WTC11 (cell line): ENCODE measurements around the gene SULT2A1. TPM values are rescaled to one million over a fixed set of nuclear protein-coding genes. Genes with fewer than 3 reads are reported as not detected.
"Not testable (repeated sequence)": the region's sequence is repeated elsewhere in the genome, so short reads cannot be mapped to it uniquely, and the experiment has no call there.

Experiments
- ATAC-seq: fragments of 200-7000 bp; cut with Tn5 transposase; 2 replicates; pipeline ENCODE4 v1.10.0; 2021; ENCODE audit warnings: mild to moderate bottlenecking, moderate library complexity
- CTCF ChIA-PET: fragments of 300-600 bp; sonication (Branson Sonifier 250); formaldehyde crosslinking; loops from one replicate; lab custom pipeline; 2021; ENCODE audit warnings: antibody characterized with exemption; lab: Charles Lee
- POLR2A ChIA-PET: fragments of 350-600 bp; sonication (Branson Sonifier 250); formaldehyde crosslinking; loops from one replicate; lab custom pipeline; 2021; ENCODE audit warnings: antibody characterized with exemption; lab: Charles Lee
- DNase-seq: peaks from one replicate; pipeline ENCODE4 v3.0.0; 2021; ENCODE audit warnings: low spot score
- H3K27ac Mint-ChIP-seq: 2 replicates; pipeline ENCODE4 v1.8.0; 2021; ENCODE audit warnings: mixed read lengths
- H3K27me3 Mint-ChIP-seq: 2 replicates; pipeline ENCODE4 v1.8.0; 2021; ENCODE audit warnings: low read depth, mild to moderate bottlenecking, moderate library complexity, mixed read lengths
- H3K36me3 Mint-ChIP-seq: 2 replicates; pipeline ENCODE4 v1.8.0; 2021; ENCODE audit warnings: mixed read lengths
- H3K4me1 Mint-ChIP-seq: 2 replicates; pipeline ENCODE4 v1.8.0; 2022; ENCODE audit warnings: mixed read lengths
- H3K4me3 Mint-ChIP-seq: 2 replicates; pipeline ENCODE4 v1.8.0; 2021; ENCODE audit warnings: mild to moderate bottlenecking, moderate library complexity, mixed read lengths
- H3K9me3 Mint-ChIP-seq: 2 replicates; pipeline ENCODE4 v1.8.0; 2021; ENCODE audit warnings: mixed read lengths
- E2F1 ChIP-seq: sonication (generic); formaldehyde crosslinking; IDR thresholded peaks from 2 replicates; pipeline ENCODE4 v1.8.0; 2022; ENCODE audit warnings: mild to moderate bottlenecking, missing genetic modification reagents
- FOXJ3 ChIP-seq: sonication (generic); formaldehyde crosslinking; IDR thresholded peaks from 2 replicates; pipeline ENCODE4 v1.9.0; 2021; ENCODE audit warnings: missing genetic modification reagents, mild to moderate bottlenecking, borderline replicate concordance
- KAT7 ChIP-seq: sonication (generic); formaldehyde crosslinking; IDR thresholded peaks from 2 replicates; pipeline ENCODE4 v1.8.1; 2023; ENCODE audit warnings: missing genetic modification reagents, mild to moderate bottlenecking, borderline replicate concordance
- MXD4 ChIP-seq: fragments of 250-450 bp; sonication (Bioruptor Pico); IDR thresholded peaks from 2 replicates; pipeline ENCODE4 v1.8.0; 2021; ENCODE audit warnings: mild to moderate bottlenecking, moderate library complexity, borderline replicate concordance
- MYBL2 ChIP-seq: sonication (generic); formaldehyde crosslinking; IDR thresholded peaks from 2 replicates; pipeline ENCODE4 v1.8.1; 2023; ENCODE audit warnings: mild to moderate bottlenecking, moderate library complexity, missing genetic modification reagents
- NR3C1 ChIP-seq: sonication (generic); formaldehyde crosslinking; conservative IDR thresholded peaks from 2 replicates; pipeline ENCODE4 v1.8.1; 2023; ENCODE audit warnings: low read depth, mild to moderate bottlenecking, missing genetic modification reagents
- OVOL2 ChIP-seq: fragments of 250-450 bp; sonication (Bioruptor Pico); IDR thresholded peaks from 2 replicates; pipeline ENCODE4 v1.9.0; 2021; ENCODE audit warnings: mild to moderate bottlenecking, borderline replicate concordance
- RELA ChIP-seq: sonication (generic); formaldehyde crosslinking; IDR thresholded peaks from 2 replicates; pipeline ENCODE4 v1.8.1; 2022; ENCODE audit warnings: missing genetic modification reagents, mild to moderate bottlenecking, borderline replicate concordance
- SMAD3 ChIP-seq: sonication (generic); formaldehyde crosslinking; IDR thresholded peaks from 2 replicates; pipeline ENCODE4 v1.8.0; 2022; ENCODE audit warnings: missing genetic modification reagents, mild to moderate bottlenecking, borderline replicate concordance
- SMAD4 ChIP-seq: sonication (generic); formaldehyde crosslinking; IDR thresholded peaks from 2 replicates; pipeline ENCODE4 v1.8.0; 2022; ENCODE audit warnings: mild to moderate bottlenecking, missing genetic modification reagents
- STAT6 ChIP-seq: sonication (generic); formaldehyde crosslinking; conservative IDR thresholded peaks from 2 replicates; pipeline ENCODE4 v1.8.1; 2023; ENCODE audit warnings: mild to moderate bottlenecking, low read depth, missing genetic modification reagents, moderate library complexity
- USF2 ChIP-seq: sonication (generic); formaldehyde crosslinking; IDR thresholded peaks from 2 replicates; pipeline ENCODE4 v1.8.1; 2023; ENCODE audit warnings: mild to moderate bottlenecking, missing genetic modification reagents, moderate library complexity
- ZBTB21 ChIP-seq: sonication (generic); formaldehyde crosslinking; IDR thresholded peaks from 2 replicates; pipeline ENCODE4 v1.8.1; 2023; ENCODE audit warnings: mild to moderate bottlenecking, missing genetic modification reagents, borderline replicate concordance
- ZNF138 ChIP-seq: sonication (generic); formaldehyde crosslinking; conservative IDR thresholded peaks from 2 replicates; pipeline ENCODE4 v1.8.1; 2022; ENCODE audit warnings: mild to moderate bottlenecking, moderate library complexity, missing genetic modification reagents
- ZNF396 ChIP-seq: fragments of 250-450 bp; sonication (Bioruptor Pico); IDR thresholded peaks from 2 replicates; pipeline ENCODE4 v1.8.0; 2021; ENCODE audit warnings: mild to moderate bottlenecking, moderate library complexity, borderline replicate concordance
- total RNA-seq: library from RNA; stranded (reverse); gene quantifications from 3 replicates; pipeline ENCODE4 v1.2.3, GENCODE V29; 2021
- TF ChIP-seq, protein P1 (sequence below): sonication (generic); formaldehyde crosslinking; IDR thresholded peaks from 2 replicates; pipeline ENCODE4 v1.8.1; 2022; ENCODE audit warnings: low read depth, mild to moderate bottlenecking, moderate library complexity, missing genetic modification reagents, borderline replicate concordance
- TF ChIP-seq, protein P2 (sequence below): sonication (generic); formaldehyde crosslinking; IDR thresholded peaks from 2 replicates; pipeline ENCODE4 v1.8.0; 2022; ENCODE audit warnings: mild to moderate bottlenecking, missing genetic modification reagents
- TF ChIP-seq, protein P3 (sequence below): sonication (generic); formaldehyde crosslinking; IDR thresholded peaks from 2 replicates; pipeline ENCODE4 v1.8.0; 2023; ENCODE audit warnings: missing genetic modification reagents, mild to moderate bottlenecking, borderline replicate concordance

Gene SULT2A1
- total RNA-seq, 1 experiment from 2014 or later = 0.31 TPM

- ChIA-PET POLR2A (no interaction called here), CTCF (no interaction called here)
- peak; percentile 17; the same call in 1 of the 2 replicates for ATAC-seq
Observed at GRCh38 chr19:47860602-47861297, 25.4 kb downstream of the SULT2A1 start.

GRCh38 chr19:47859838-47860237 lies 26.3 kb downstream of the SULT2A1 start:
- ATAC-seq, H3K27me3 Mint-ChIP-seq, DNase-seq, H3K4me3 Mint-ChIP-seq, POLR2A ChIA-PET, H3K27ac Mint-ChIP-seq, CTCF ChIA-PET, H3K36me3 Mint-ChIP-seq, H3K9me3 Mint-ChIP-seq: not testable (repeated sequence)
- peaks cover 17% of the 10 kb centered on the region for H3K4me1 Mint-ChIP-seq

More at GRCh38 chr19:47860602-47861297, 25.4 kb downstream of the SULT2A1 start:
- TF ChIP-seq, protein P1, sequence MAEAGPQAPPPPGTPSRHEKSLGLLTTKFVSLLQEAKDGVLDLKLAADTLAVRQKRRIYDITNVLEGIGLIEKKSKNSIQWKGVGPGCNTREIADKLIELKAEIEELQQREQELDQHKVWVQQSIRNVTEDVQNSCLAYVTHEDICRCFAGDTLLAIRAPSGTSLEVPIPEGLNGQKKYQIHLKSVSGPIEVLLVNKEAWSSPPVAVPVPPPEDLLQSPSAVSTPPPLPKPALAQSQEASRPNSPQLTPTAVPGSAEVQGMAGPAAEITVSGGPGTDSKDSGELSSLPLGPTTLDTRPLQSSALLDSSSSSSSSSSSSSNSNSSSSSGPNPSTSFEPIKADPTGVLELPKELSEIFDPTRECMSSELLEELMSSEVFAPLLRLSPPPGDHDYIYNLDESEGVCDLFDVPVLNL = no peak
- TF ChIP-seq ZNF138 (no peak), OVOL2 (no peak), FOXJ3 (CRISPR knock-in tag) (no peak), SMAD3 (CRISPR knock-in tag) (no peak), ZNF396 (CRISPR knock-in tag) (no peak), E2F1 (no peak), ZBTB21 (CRISPR knock-in tag) (no peak), NR3C1 (no peak), SMAD4 (CRISPR knock-in tag) (no peak), USF2 (CRISPR knock-in tag) (no peak), MXD4 (CRISPR knock-in tag) (no peak), RELA (CRISPR knock-in tag) (no peak), MYBL2 (CRISPR knock-in tag) (no peak), KAT7 (no peak), STAT6 (CRISPR knock-in tag) (no peak)
- TF ChIP-seq, protein P2, sequence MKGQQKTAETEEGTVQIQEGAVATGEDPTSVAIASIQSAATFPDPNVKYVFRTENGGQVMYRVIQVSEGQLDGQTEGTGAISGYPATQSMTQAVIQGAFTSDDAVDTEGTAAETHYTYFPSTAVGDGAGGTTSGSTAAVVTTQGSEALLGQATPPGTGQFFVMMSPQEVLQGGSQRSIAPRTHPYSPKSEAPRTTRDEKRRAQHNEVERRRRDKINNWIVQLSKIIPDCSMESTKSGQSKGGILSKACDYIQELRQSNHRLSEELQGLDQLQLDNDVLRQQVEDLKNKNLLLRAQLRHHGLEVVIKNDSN (CRISPR knock-in tag) = no peak
- TF ChIP-seq, protein P3, sequence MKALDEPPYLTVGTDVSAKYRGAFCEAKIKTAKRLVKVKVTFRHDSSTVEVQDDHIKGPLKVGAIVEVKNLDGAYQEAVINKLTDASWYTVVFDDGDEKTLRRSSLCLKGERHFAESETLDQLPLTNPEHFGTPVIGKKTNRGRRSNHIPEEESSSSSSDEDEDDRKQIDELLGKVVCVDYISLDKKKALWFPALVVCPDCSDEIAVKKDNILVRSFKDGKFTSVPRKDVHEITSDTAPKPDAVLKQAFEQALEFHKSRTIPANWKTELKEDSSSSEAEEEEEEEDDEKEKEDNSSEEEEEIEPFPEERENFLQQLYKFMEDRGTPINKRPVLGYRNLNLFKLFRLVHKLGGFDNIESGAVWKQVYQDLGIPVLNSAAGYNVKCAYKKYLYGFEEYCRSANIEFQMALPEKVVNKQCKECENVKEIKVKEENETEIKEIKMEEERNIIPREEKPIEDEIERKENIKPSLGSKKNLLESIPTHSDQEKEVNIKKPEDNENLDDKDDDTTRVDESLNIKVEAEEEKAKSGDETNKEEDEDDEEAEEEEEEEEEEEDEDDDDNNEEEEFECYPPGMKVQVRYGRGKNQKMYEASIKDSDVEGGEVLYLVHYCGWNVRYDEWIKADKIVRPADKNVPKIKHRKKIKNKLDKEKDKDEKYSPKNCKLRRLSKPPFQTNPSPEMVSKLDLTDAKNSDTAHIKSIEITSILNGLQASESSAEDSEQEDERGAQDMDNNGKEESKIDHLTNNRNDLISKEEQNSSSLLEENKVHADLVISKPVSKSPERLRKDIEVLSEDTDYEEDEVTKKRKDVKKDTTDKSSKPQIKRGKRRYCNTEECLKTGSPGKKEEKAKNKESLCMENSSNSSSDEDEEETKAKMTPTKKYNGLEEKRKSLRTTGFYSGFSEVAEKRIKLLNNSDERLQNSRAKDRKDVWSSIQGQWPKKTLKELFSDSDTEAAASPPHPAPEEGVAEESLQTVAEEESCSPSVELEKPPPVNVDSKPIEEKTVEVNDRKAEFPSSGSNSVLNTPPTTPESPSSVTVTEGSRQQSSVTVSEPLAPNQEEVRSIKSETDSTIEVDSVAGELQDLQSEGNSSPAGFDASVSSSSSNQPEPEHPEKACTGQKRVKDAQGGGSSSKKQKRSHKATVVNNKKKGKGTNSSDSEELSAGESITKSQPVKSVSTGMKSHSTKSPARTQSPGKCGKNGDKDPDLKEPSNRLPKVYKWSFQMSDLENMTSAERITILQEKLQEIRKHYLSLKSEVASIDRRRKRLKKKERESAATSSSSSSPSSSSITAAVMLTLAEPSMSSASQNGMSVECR = no peak
- H3K27me3 Mint-ChIP-seq = no peaks in the 10 kb centered on the region
- peaks cover 21% of the 10 kb centered on the region for H3K4me1 Mint-ChIP-seq
- no peak overlapping the region for H3K27ac Mint-ChIP-seq
- H3K4me3 Mint-ChIP-seq = no peak overlapping the region
- peaks cover 6% of the 10 kb centered on the region; the same call in 1 of the 2 replicates for H3K9me3 Mint-ChIP-seq
- H3K36me3 Mint-ChIP-seq = no peaks in the 10 kb centered on the region
- no peak for DNase-seq

- DNase-seq, H3K9me3 Mint-ChIP-seq, POLR2A ChIA-PET, H3K27me3 Mint-ChIP-seq, ATAC-seq, H3K36me3 Mint-ChIP-seq, H3K4me3 Mint-ChIP-seq: not testable (repeated sequence)
- Mint-ChIP-seq H3K27ac (peak within 1 kb of the TSS; percentile 60; the same call in 1 of the 2 replicates), H3K4me1 (peaks cover 13% of the 10 kb centered on the region)
- CTCF ChIA-PET = interaction anchor here (1.0 to 1.5 kb wide), 4 partner anchors 9 to 146 kb away, joined by 3 to 5 read pairs (median 3); no protein-coding TSS in a partner anchor
Observed at GRCh38 chr19:47858646-47859285, 27.3 kb downstream of the SULT2A1 start, which contains the start of gene TPRX2. TSS of gene TPRX2 (plus strand) at chr19:47859235. CDS start at chr19:47859247, 12 bp downstream.
